ENCODE measurements around the gene CLEC17A.
A peak's percentile ranks its signal among the peaks of the same experiment; 100 is the strongest.
"Not testable (repeated sequence)": the region's sequence is repeated elsewhere in the genome, so short reads cannot be mapped to it uniquely, and the experiment has no call there.

CLEC17A gene

GRCh38 chr19:14580623-14581237, 2.2 kb upstream of the CLEC17A start:
- peak; percentile 48 for DNase-seq (ENCODE audit: low read depth)

- not testable (repeated sequence) for DNase-seq (ENCODE audit: low read depth)
Observed at GRCh38 chr19:14584372-14584771, 1.5 kb downstream of the CLEC17A start.

GRCh38 chr19:14585187-14585586, 2.3 kb downstream of the CLEC17A start:
- DNase-seq (ENCODE audit: low read depth) = peak; percentile 41

GRCh38 chr19:14589433-14589832, 6.5 kb downstream of the CLEC17A start:
- not testable (repeated sequence) for DNase-seq (ENCODE audit: low read depth)

GRCh38 chr19:14595558-14595957, 12.7 kb downstream of the CLEC17A start:
- no peak for DNase-seq (ENCODE audit: low read depth)

GRCh38 chr19:14599548-14600147, 16.8 kb downstream of the CLEC17A start:
- no peak for DNase-seq (ENCODE audit: low read depth)

GRCh38 chr19:14603990-14604387, 21.1 kb downstream of the CLEC17A start:
- no peak for DNase-seq (ENCODE audit: low read depth)

GRCh38 chr19:14606627-14607026, 23.7 kb downstream of the CLEC17A start:
- DNase-seq (ENCODE audit: low read depth) = no peak

- DNase-seq (ENCODE audit: low read depth) = no peak
Observed at GRCh38 chr19:14611051-14611450, 28.2 kb downstream of the CLEC17A start.

GRCh38 chr19:14612242-14612641, 29.4 kb downstream of the CLEC17A start:
- DNase-seq (ENCODE audit: low read depth) = not testable (repeated sequence)

- no peak for DNase-seq (ENCODE audit: low read depth)
Observed at GRCh38 chr19:14612657-14613056, 29.8 kb downstream of the CLEC17A start.

- not testable (repeated sequence) for DNase-seq (ENCODE audit: low read depth)
Observed at GRCh38 chr19:14613399-14614098, 30.7 kb downstream of the CLEC17A start.

- DNase-seq (ENCODE audit: low read depth) = no peak
Observed at GRCh38 chr19:14614099-14614412, 31.2 kb downstream of the CLEC17A start.

- DNase-seq (ENCODE audit: low read depth) = no peak
Observed at GRCh38 chr19:14615623-14616022, 32.7 kb downstream of the CLEC17A start.

- no peak for DNase-seq (ENCODE audit: low read depth)
Observed at GRCh38 chr19:14616407-14616806, 33.5 kb downstream of the CLEC17A start.

- no peak for DNase-seq (ENCODE audit: low read depth)
Observed at GRCh38 chr19:14619404-14619803, 36.5 kb downstream of the CLEC17A start.

GRCh38 chr19:14624491-14624890, 41.6 kb downstream of the CLEC17A start:
- DNase-seq (ENCODE audit: low read depth) = not testable (repeated sequence)

- DNase-seq (ENCODE audit: low read depth) = no peak
Observed at GRCh38 chr19:14629557-14629956, 46.7 kb downstream of the CLEC17A start.

GRCh38 chr19:14632286-14632685, 49.4 kb downstream of the CLEC17A start:
- DNase-seq (ENCODE audit: low read depth) = no peak

- DNase-seq (ENCODE audit: low read depth) = no peak
Observed at GRCh38 chr19:14639536-14640277, 56.8 kb downstream of the CLEC17A start.

- DNase-seq (ENCODE audit: low read depth) = no peak
Observed at GRCh38 chr19:14648506-14648905, 65.6 kb downstream of the CLEC17A start.

- no peak for DNase-seq (ENCODE audit: low read depth)
Observed at GRCh38 chr19:14649020-14649419, 66.1 kb downstream of the CLEC17A start.

GRCh38 chr19:14650161-14650560, 67.3 kb downstream of the CLEC17A start:
- DNase-seq (ENCODE audit: low read depth) = no peak
